ENCODE measurements around the gene CDK13.
"Not testable (repeated sequence)": the region's sequence is repeated elsewhere in the genome, so short reads cannot be mapped to it uniquely, and the experiment has no call there.

DNA sequence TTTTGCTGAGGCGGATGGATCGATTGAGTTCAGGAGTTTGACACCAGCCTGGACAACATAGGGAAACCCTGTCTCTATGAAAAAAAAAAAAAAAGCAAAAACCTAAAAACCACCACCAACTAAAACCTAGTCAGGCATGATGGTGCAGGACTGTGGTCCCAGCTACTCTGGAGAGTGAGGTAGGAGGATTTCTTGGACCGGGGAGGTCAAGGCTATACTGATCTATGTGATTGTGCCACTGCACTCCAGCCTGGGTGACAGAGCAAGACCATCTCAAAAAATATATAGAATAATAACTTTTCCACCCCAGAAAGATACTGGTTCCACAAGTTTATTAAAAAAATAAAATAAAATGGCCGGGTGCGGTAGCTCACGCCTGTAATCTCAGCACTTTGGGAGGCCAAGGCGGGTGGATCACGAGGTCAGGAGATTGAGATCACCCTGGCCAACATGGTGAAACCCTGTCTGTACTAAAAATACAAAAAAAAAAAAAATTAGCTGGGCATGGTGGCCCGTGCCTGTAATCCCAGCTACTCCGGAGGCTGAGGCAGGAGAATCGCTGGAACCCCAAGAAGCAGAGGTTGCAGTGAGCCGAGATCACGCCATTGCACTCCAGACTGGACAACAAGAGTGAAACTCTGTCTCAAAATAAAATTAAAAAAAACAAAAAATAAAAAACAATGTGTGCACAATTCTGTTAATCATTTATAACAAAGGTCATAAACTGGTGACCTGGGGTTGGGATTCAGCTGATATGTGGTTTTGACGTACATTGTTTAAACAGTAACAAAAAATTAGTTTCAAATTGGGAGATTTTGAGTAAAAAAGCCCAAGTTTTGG is 172.3 kb downstream of the CDK13 start:
- TF ChIP-seq, protein P1, sequence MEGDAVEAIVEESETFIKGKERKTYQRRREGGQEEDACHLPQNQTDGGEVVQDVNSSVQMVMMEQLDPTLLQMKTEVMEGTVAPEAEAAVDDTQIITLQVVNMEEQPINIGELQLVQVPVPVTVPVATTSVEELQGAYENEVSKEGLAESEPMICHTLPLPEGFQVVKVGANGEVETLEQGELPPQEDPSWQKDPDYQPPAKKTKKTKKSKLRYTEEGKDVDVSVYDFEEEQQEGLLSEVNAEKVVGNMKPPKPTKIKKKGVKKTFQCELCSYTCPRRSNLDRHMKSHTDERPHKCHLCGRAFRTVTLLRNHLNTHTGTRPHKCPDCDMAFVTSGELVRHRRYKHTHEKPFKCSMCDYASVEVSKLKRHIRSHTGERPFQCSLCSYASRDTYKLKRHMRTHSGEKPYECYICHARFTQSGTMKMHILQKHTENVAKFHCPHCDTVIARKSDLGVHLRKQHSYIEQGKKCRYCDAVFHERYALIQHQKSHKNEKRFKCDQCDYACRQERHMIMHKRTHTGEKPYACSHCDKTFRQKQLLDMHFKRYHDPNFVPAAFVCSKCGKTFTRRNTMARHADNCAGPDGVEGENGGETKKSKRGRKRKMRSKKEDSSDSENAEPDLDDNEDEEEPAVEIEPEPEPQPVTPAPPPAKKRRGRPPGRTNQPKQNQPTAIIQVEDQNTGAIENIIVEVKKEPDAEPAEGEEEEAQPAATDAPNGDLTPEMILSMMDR (IDR thresholded peaks at IDR 0.05) = not testable (repeated sequence)
- TF ChIP-seq POLR2AphosphoS5 (IDR thresholded peaks at IDR 0.05) = not testable (repeated sequence)
